ENCODE results near the gene RAB33B. TPM values are rescaled to one million over a fixed set of nuclear protein-coding genes. Genes with fewer than 3 reads are reported as not detected.
"Not testable (repeated sequence)": the region's sequence is repeated elsewhere in the genome, so short reads cannot be mapped to it uniquely, and the experiment has no call there.

The RAB33B gene
- total RNA-seq = 6.4 TPM
- long read RNA-seq, full-length matches to known transcripts = 6 of 8 reads
- long read RNA-seq, partial matches to known transcripts = 0 of 8 reads
- long read RNA-seq, other reads (novel, unspliced or antisense) = 2 of 8 reads

DNA sequence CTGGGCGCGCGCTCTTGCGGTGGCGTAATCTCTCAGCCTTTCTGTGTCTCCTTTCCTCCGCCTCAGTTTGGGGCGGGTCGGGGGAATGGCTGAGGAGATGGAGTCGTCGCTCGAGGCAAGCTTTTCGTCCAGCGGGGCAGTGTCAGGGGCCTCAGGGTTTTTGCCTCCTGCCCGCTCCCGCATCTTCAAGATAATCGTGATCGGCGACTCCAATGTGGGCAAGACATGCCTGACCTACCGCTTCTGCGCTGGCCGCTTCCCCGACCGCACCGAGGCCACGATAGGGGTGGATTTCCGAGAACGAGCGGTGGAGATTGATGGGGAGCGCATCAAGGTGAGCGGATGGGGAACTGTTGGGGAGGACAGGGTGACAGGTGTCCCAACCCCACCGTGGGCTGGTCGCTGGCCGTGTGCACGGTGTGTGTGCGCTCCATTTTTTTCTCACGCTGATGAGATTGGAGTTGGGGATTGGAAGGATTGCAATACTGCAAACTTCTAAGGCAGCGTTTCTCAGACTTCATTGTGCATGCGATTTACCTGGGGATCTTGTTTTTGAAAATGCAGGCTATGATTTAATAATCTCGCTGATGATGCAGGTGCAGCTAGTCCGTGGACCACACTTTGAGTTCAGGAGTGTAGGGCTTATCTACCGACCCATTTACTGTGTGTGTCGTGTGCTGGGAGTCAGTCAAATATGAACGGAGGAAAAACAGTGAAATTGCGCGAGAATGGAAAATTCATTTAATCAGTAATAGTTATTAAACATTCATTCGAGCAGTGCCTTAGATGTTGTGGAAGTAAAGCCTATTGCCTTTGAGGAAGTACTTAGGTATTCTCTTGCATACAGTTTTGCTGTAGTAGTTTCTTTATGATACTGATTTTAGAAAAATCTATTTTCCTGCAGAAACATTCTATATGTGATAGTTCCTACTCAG is at the start of gene RAB33B:
RAB33B (plus strand) TSS at position 11 of the 935 bp plus-strand sequence; CDS start at position 86, 75 bp downstream.
- peak; percentile 98 for DNase-seq (ENCODE audit: missing footprints)
- ATAC-seq = no peak
- intact Hi-C loops (cut with DNase I) = loop anchor here (5.0 kb wide), 2 partner anchors 37 to 103 kb away; partner anchors contain the start of gene SETD7

DNA sequence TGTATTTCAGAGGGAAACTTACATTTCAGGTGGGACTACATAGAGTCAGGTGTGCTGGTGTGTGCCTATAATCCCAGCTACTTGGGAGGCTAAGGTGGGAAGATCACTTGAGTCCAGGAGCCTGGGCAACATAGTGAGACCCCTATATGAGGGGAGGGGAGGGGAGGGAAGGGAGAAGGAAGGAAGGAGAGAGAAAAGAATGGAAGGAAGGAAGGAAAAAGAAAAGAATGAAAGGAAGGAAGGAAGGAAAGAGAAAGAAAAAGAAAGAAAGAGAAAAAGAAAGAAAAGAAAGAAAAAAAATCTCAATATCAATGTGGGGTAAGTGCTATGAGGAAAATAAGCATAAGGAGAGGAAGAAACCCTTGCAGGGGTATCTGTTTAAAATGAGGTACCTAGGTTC is 43.6 kb upstream of the RAB33B start:
- intact Hi-C loops (cut with DNase I) = no loop called here
- ATAC-seq (no peak), DNase-seq (ENCODE audit: missing footprints) (no peak)

- intact Hi-C loops (cut with DNase I) = loop anchor here (5.0 kb wide), 3 partner anchors 38 to 118 kb away; partner anchors contain the start of gene RAB33B
- not testable (repeated sequence) for DNase-seq (ENCODE audit: missing footprints); ATAC-seq
Observed at GRCh38 chr4:139414671-139415210, 39.2 kb upstream of the RAB33B start.

DNA sequence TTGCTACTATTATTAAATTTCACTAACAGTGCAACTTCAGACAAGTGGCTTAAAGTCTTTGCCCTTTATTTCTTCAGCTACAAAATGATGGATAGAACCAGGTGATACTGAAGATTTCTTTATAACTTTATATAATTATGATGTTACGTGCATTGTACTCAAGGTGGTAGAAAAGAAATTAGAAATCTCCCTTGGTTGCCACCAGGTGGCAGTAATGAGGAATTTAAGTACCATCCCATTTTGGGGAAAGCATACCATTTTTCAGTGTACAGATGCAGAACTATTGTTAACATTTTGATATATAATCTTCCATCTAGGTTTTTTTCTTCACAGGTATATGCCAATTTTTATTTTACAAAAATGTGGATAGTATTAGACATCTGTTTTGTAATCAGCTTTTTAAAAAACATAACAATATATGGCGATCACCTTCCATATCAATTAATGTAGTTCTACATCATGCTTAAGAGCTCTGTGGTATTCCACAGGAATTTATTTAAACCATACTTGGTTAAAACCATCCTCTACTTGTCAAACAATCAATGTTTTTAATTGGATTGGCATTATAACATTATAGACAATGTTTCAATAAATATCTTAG is 37.7 kb upstream of the RAB33B start:
- no peak for ATAC-seq
- DNase-seq (ENCODE audit: missing footprints) = no peak
- intact Hi-C loops (cut with DNase I) = loop anchor here (5.0 kb wide), 3 partner anchors 36 to 116 kb away; partner anchors contain the start of gene RAB33B

GRCh38 chr4:139419388-139419914 is 34.5 kb upstream of the RAB33B start:
- DNase-seq (ENCODE audit: missing footprints) (no peak), ATAC-seq (peak; percentile 60)
- intact Hi-C loops (cut with DNase I) = loop anchor here (5.0 kb wide), 3 partner anchors 33 to 113 kb away; partner anchors contain the start of gene RAB33B

DNA sequence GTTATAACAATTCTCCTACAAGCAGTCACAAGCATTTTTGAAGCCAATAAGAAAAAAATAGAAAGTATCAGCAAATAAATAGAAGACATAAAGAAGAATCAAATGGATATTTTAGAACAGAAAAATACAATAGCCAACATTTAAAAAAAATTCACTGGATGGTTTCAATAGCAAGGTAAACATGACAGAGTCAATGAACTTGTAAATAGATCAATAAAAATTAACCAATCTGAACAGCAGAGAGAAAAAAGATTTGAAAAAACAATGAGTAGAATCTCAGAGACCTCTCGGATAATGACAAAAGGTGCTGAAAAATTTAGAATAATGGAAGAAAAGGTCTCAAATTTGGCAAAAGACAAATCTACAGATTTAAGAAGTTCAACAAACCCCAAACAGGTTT is 33.3 kb upstream of the RAB33B start:
- DNase-seq (ENCODE audit: missing footprints) (no peak), ATAC-seq (no peak)
- intact Hi-C loops (cut with DNase I) = no loop called here

GRCh38 chr4:139436122-139436521 is 17.8 kb upstream of the RAB33B start:
- DNase-seq (ENCODE audit: missing footprints) = no peak
- no peak for ATAC-seq
- intact Hi-C loops (cut with DNase I) = no loop called here

GRCh38 chr4:139438141-139438540 is 15.8 kb upstream of the RAB33B start:
- no peak for ATAC-seq
- DNase-seq (ENCODE audit: missing footprints) = no peak
- intact Hi-C loops (cut with DNase I) = no loop called here

- no peak for ATAC-seq
- no peak for DNase-seq (ENCODE audit: missing footprints)
- intact Hi-C loops (cut with DNase I) = no loop called here
Observed at GRCh38 chr4:139441029-139441428, 12.9 kb upstream of the RAB33B start.

DNA sequence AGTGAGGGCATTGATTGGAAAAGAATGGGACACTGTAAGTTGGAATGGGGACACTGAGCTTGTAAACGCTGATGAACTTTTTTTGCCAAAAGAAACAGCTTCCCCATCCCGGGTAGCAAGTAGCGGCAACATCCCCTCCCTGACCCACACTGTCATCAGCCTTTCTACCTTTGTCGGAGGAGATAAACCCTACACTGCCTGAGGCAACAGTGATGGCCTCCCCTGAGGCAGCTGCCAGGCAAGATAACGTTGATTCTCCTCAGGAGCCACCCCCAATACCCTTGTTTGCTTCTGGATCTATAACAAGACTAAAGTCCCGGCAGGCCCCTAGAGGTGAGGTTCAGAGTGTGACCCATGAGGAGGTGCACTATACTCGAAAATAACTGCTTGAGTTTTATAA is 10.3 kb upstream of the RAB33B start:
- ATAC-seq = no peak
- no peak for DNase-seq (ENCODE audit: missing footprints)
- intact Hi-C loops (cut with DNase I) = no loop called here

- ATAC-seq; DNase-seq (ENCODE audit: missing footprints); intact Hi-C loops (cut with DNase I): not testable (repeated sequence)
Observed at GRCh38 chr4:139444881-139445280, 9.0 kb upstream of the RAB33B start.

GRCh38 chr4:139447078-139447477 is 6.8 kb upstream of the RAB33B start:
- ATAC-seq; intact Hi-C loops (cut with DNase I); DNase-seq (ENCODE audit: missing footprints): not testable (repeated sequence)

- no peak for DNase-seq (ENCODE audit: missing footprints)
- intact Hi-C loops (cut with DNase I) = loop anchor here (5.0 kb wide), 2 partner anchors 33 to 107 kb away; partner anchors contain the start of gene SETD7
- no peak for ATAC-seq
Observed at GRCh38 chr4:139450586-139450985, 3.3 kb upstream of the RAB33B start.

DNA sequence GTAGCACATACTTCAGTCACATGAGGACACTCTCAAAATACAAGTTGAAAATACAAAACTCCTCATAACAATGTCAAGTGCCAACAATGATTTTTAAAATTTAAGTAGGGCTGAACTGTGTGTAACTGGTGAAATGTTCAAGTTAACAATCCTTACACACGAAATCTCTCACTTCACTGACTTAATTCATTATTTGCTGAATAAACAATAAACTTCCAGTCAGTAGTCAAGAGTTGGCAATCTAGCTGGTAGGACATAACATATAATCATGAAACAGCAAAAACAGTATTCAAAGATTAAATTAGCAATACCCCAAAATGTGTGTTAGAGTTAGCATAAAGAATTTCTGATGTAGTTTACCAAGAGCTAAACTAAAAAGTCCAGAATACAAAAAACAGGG is 1.9 kb upstream of the RAB33B start:
- intact Hi-C loops (cut with DNase I) = loop anchor here (5.0 kb wide), 2 partner anchors 35 to 105 kb away; partner anchors contain the start of gene SETD7
- no peak for DNase-seq (ENCODE audit: missing footprints)

DNA sequence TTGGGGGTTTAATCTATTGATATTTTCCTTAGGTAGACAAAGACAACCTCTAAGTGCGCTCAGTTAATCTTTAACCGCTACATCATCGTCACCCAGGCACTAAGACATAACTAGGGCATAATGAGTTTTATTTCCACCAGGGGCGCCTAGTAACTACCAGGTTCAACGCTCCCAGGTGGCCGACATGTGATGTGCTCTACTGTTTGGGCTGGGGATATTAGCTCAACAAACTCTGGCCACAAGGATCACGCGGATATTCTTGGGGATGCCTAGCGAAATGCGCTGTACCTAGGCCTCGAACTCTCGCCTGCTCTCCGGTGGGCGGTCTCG is 915 bp upstream of the RAB33B start:
- DNase-seq (ENCODE audit: missing footprints) (no peak), ATAC-seq (no peak)
- intact Hi-C loops (cut with DNase I) = loop anchor here (5.0 kb wide), 2 partner anchors 36 to 104 kb away; partner anchors contain the start of gene SETD7

More for the DNA sequence above, 1.9 kb upstream of the RAB33B start:
- ATAC-seq = no peak

- intact Hi-C loops (cut with DNase I) = loop anchor here (5.0 kb wide), 2 partner anchors 36 to 104 kb away; partner anchors contain the start of gene SETD7
- peak; percentile 99 for DNase-seq (ENCODE audit: missing footprints)
- ATAC-seq = peak; percentile 98
Observed at GRCh38 chr4:139453371-139454110, 380 bp upstream of the RAB33B start.

GRCh38 chr4:139455126-139455538 is 1.2 kb downstream of the RAB33B start:
- intact Hi-C loops (cut with DNase I) = no loop called here
- ATAC-seq (no peak), DNase-seq (ENCODE audit: missing footprints) (no peak)

DNA sequence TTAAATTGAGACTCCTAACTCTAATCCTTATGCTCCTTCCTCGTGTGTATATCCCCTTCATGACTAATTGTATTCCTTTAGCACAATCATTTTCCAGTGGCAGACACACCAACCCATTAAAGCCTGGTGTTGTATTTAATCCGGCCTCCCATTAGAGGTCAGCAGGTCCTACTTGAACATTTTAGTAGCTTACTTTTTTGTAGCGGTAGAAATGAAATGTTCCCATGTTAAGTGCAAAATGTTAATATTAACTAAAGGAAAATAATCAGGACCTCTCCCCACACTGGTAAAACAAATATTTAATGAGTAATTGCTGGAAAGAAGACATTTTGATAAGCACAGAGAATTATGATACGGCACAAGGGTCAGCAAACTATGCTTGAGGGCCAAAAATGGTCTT is 3.4 kb downstream of the RAB33B start:
- no peak for DNase-seq (ENCODE audit: missing footprints)
- intact Hi-C loops (cut with DNase I) = no loop called here
- ATAC-seq = no peak

All from Right ventricle myocardium inferior (tissue), 1 donor.